Aorta (tissue), 5 donors: ENCODE measurements around the gene INHBB. TPM values are rescaled to one million over a fixed set of nuclear protein-coding genes. Genes with fewer than 3 reads are reported as not detected.
A peak's percentile ranks its signal among the peaks of the same experiment; 100 is the strongest.

Experiments
- ATAC-seq: fragments of 200-7000 bp; cut with Tn5 transposase; one replicate; pipeline ENCODE4 v1.9.1; 2022; ENCODE audit warnings: moderate library complexity; ENCODE audit not compliant: low FRiP score
- DNase-seq, 2 donors: peaks; one replicate each; pipeline ENCODE4 v3.0.0-alpha.2; 2020
- H3K27ac ChIP-seq, 2 donors: one replicate each; pipeline ENCODE4 v1.5.1; 2013; ENCODE audit warnings: low read length in 2 of 2, mild to moderate bottlenecking in 2 of 2, moderate library complexity in 2 of 2, control low read depth in 1 of 2, inconsistent platforms in 1 of 2, low read depth in 1 of 2
- H3K27me3 ChIP-seq, 2 donors: one replicate each; pipeline ENCODE4 v1.6.1; 2013; ENCODE audit warnings: control low read depth in 1 of 2, low read length in 1 of 2, mild to moderate bottlenecking in 1 of 2, moderate library complexity in 1 of 2; ENCODE audit not compliant: insufficient read depth in 2 of 2, control insufficient read depth in 1 of 2
- H3K36me3 ChIP-seq, 2 donors: one replicate each; pipeline ENCODE4 v1.6.1; 2013; ENCODE audit warnings: control low read depth in 1 of 2, low read length in 1 of 2, mild to moderate bottlenecking in 1 of 2; ENCODE audit not compliant: insufficient read depth in 2 of 2, control insufficient read depth in 1 of 2
- H3K4me1 ChIP-seq, 2 donors: one replicate each; pipeline ENCODE4 v1.6.1; 2013; ENCODE audit warnings: low read length in 2 of 2, control low read depth in 1 of 2, mild to moderate bottlenecking in 1 of 2, moderate library complexity in 1 of 2; ENCODE audit not compliant: insufficient read depth in 2 of 2, control insufficient read depth in 1 of 2
- H3K4me3 ChIP-seq, 2 donors: one replicate each; pipeline ENCODE4 v1.5.1; 2013; ENCODE audit warnings: low read length in 2 of 2, control low read depth in 1 of 2, mild to moderate bottlenecking in 1 of 2
- H3K9me3 ChIP-seq: one replicate; pipeline ENCODE4 v1.6.1; 2013; ENCODE audit warnings: mild to moderate bottlenecking, low read length; ENCODE audit not compliant: control insufficient read depth
- WGBS, 2 donors: extraction: QIAGEN DNeasy Blood & Tissue Kit; methylation state at CpG; one replicate each; pipeline ENCODE4 v1.1.7; 2013; 5-methylcytosine and 5-hydroxymethylcytosine counted together
- intact Hi-C, 2 donors: fragments of 100-400 bp; cut with DNase I; formaldehyde crosslinking; loops; one replicate each; pipeline versions ENCODE4 v1.14.2 to v1.15.0; 2022
- polyA plus RNA-seq, 2 donors: library from polyadenylated mRNA; stranded (reverse); fragments of 200-250 nt; gene quantifications; one replicate each; pipeline ENCODE4 v1.2.3, GENCODE V29; 2013
- total RNA-seq, 2 donors: library from RNA; stranded (reverse); fragmentation: NEBNext Ultra II Directional; extraction: Animal tissue kit (Norgen Biotek cat#: 25700); gene quantifications; one replicate each; pipeline ENCODE4 v1.2.1, GENCODE V29; 2021
- donor health status: healthy with polysubstance abuse.
- donor health status: Bipolar disorder and iron deficiency.
- donor health status: DM: no; HTN: no; CAD: no.
- donor health status: DM: no; HTN: no; CAD: no.
- donor health status: DM: yes; HTN: yes; CAD: no.

The INHBB gene
- total and polyA plus RNA-seq, 4 donors = 0.43 to 21.9 (median 9.9) TPM

GRCh38 chr2:120398051-120398995, 52.4 kb downstream of the INHBB start:
- no peaks in the 10 kb centered on the region for H3K9me3 ChIP-seq
- intact Hi-C loops = no loop called here
- peak in 1 of 2 donors; percentile 70 for DNase-seq
- H3K36me3 ChIP-seq = no peaks in the 10 kb centered on the region
- H3K4me3 ChIP-seq = no peak overlapping the region
- ATAC-seq = no peak
- H3K27me3 ChIP-seq = no peaks in the 10 kb centered on the region
- no peaks in the 10 kb centered on the region for H3K4me1 ChIP-seq
- no peak overlapping the region for H3K27ac ChIP-seq
- WGBS, 2 donors = 74 to 83% methylated on average over 18 of the region's 18 CpGs

- intact Hi-C loops = no loop called here
- Histone ChIP-seq H3K36me3 (no peaks in the 10 kb centered on the region), H3K27ac (no peak overlapping the region), H3K27me3 (no peaks in the 10 kb centered on the region), H3K9me3 (no peaks in the 10 kb centered on the region), H3K4me1 (no peaks in the 10 kb centered on the region), H3K4me3 (no peak overlapping the region)
- peak in 1 of 2 donors; percentile 64 for DNase-seq
- ATAC-seq = no peak
- WGBS, 2 donors = 83 to 87% methylated on average over 22 of the region's 22 CpGs
Measured at GRCh38 chr2:120398996-120399888, 53.3 kb downstream of the INHBB start.

- peak in 1 of 2 donors; percentile 58 for DNase-seq
- Histone ChIP-seq H3K9me3 (no peaks in the 10 kb centered on the region), H3K36me3 (no peaks in the 10 kb centered on the region), H3K27me3 (no peaks in the 10 kb centered on the region), H3K27ac (no peak overlapping the region), H3K4me3 (no peak overlapping the region), H3K4me1 (no peaks in the 10 kb centered on the region)
- no peak for ATAC-seq
- intact Hi-C loops = no loop called here
- WGBS, 2 donors = 70 to 82% methylated on average over 8 of the region's 8 CpGs
Measured at GRCh38 chr2:120399889-120400240, 53.9 kb downstream of the INHBB start.

GRCh38 chr2:120400551-120400950, 54.6 kb downstream of the INHBB start:
- no peak overlapping the region for H3K27ac ChIP-seq
- 80 to 89% methylated on average over 11 of the region's 11 CpGs for WGBS, 2 donors
- H3K4me1 ChIP-seq = no peaks in the 10 kb centered on the region
- no peaks in the 10 kb centered on the region for H3K9me3 ChIP-seq
- DNase-seq (peak in 1 of 2 donors; percentile 36), ATAC-seq (no peak)
- H3K36me3 ChIP-seq = no peaks in the 10 kb centered on the region
- H3K4me3 ChIP-seq = no peak overlapping the region
- intact Hi-C loops = no loop called here
- H3K27me3 ChIP-seq = no peaks in the 10 kb centered on the region

Other genes with a start within 250 kb of the INHBB start
- gene TMEM185B, start 122.7 kb upstream of the INHBB start, total RNA-seq = 10 to 100 TPM; 17.5 to 20.8 TPM
- 1 to 10 TPM; 4.9 to 8.0 TPM for gene TMEM185B, start 122.7 kb upstream of the INHBB start, polyA plus RNA-seq
- 10 to 100 TPM; 43.3 to 55.0 TPM for gene RALB, start 93.3 kb upstream of the INHBB start, total RNA-seq
- 10 to 100 TPM; 45.2 to 80.3 TPM for gene RALB, start 93.3 kb upstream of the INHBB start, polyA plus RNA-seq